K562 (cell line): ENCODE data around the gene HOXB8. TPM values are rescaled to one million over a fixed set of nuclear protein-coding genes. Genes with fewer than 3 reads are reported as not detected.
A peak's percentile ranks its signal among the peaks of the same experiment; 100 is the strongest.

Source experiments
- ELF4 ChIP-seq: fragments of 450-650 bp; formaldehyde crosslinking; IDR thresholded peaks from 2 replicates; pipeline ENCODE4 v1.4.0; 2022; ENCODE audit warnings: missing genetic modification characterization
- FOXM1 ChIP-seq, 2 experiments: fragments of 450-650 bp in 1 of 2; sonication (generic) in 1 of 2; formaldehyde crosslinking in 1 of 2; IDR thresholded peaks; 2 replicates each; pipeline versions ENCODE4 v1.6.1 to v1.9.0; 2017 to 2022; ENCODE audit warnings: low read depth in 2 of 2, mild to moderate bottlenecking in 2 of 2, missing genetic modification reagents in 1 of 2, moderate library complexity in 1 of 2
- GTF2A2 ChIP-seq: IDR thresholded peaks from 2 replicates; pipeline ENCODE4 v1.6.1; 2016; ENCODE audit warnings: mild to moderate bottlenecking, missing genetic modification characterization, missing compliant biosample characterization
- HNRNPH1 ChIP-seq: fragments of 200-400 bp; formaldehyde crosslinking; optimal IDR thresholded peaks from 2 replicates; pipeline ENCODE3; 2017; ENCODE audit warnings: low read depth, mild to moderate bottlenecking, low read length, moderate library complexity
- KLF6 ChIP-seq: fragments of 250-450 bp; sonication (Bioruptor Pico); IDR thresholded peaks from 2 replicates; pipeline ENCODE4 v1.4.0; 2020; ENCODE audit warnings: mild to moderate bottlenecking, moderate library complexity, borderline replicate concordance
- NFATC3 ChIP-seq: fragments of 450-650 bp; IDR thresholded peaks from 2 replicates; pipeline ENCODE4 v1.6.1; 2017; ENCODE audit warnings: mild to moderate bottlenecking
- NR4A1 ChIP-seq, 2 experiments: fragments of 250-450 bp in 1 of 2; fragments of 450-650 bp in 1 of 2; sonication (Bioruptor Pico) in 1 of 2; IDR thresholded peaks; 2 replicates each; pipeline versions ENCODE4 v1.4.0 to v1.6.1; 2016 to 2020; ENCODE audit warnings: mild to moderate bottlenecking in 2 of 2, missing compliant biosample characterization in 1 of 2, missing genetic modification characterization in 1 of 2, moderate library complexity in 1 of 2
- TCF3 ChIP-seq: sonication (generic); formaldehyde crosslinking; IDR thresholded peaks from 2 replicates; pipeline ENCODE4 v1.4.0; 2020; ENCODE audit warnings: mild to moderate bottlenecking, missing genetic modification reagents
- XRCC3 ChIP-seq: fragments of 450-650 bp; IDR thresholded peaks from 2 replicates; pipeline ENCODE4 v1.6.1; 2017; ENCODE audit warnings: mild to moderate bottlenecking, moderate library complexity
- ZFPM2 ChIP-seq: fragments of 250-450 bp; sonication (Bioruptor Pico); IDR thresholded peaks from 2 replicates; pipeline ENCODE4 v1.5.1; 2022; ENCODE audit warnings: mild to moderate bottlenecking
- polyA plus RNA-seq, 8 experiments: library from polyadenylated mRNA; depleted of rRNA in 4 of 8; stranded (reverse) in 5 of 8; unstranded in 3 of 8; fragments of >200 nt; fragmentation: Nextera tagmentation in 2 of 8; fragmentation: Illumina TruSeq in 1 of 8; extraction: Ambion mirVana in 2 of 8; extraction: Trizol in 1 of 8; gene quantifications; 2 replicates each; pipeline versions ENCODE4 v1.2.1 to v1.2.3, GENCODE V29; 2011 to 2014; ENCODE audit warnings: inconsistent platforms in 1 of 8, missing spikeins in 1 of 8
- total RNA-seq, 7 experiments: library from RNA; depleted of rRNA in 6 of 7; stranded (reverse); fragments of >200 nt in 6 of 7; fragmentation: Illumina TruSeq in 2 of 7; extraction: Trizol in 2 of 7; gene quantifications; 2 replicates each; pipeline versions ENCODE4 v1.2.1 to v1.2.3, GENCODE V29; 2011 to 2021; ENCODE audit warnings: low replicate concordance in 1 of 7
- TF ChIP-seq, protein P1 (sequence below): fragments of 450-650 bp; IDR thresholded peaks from 2 replicates; pipeline ENCODE4 v1.6.1; 2016; ENCODE audit warnings: mild to moderate bottlenecking, moderate library complexity
- TF ChIP-seq, protein P2 (sequence below): fragments of 450-650 bp; IDR thresholded peaks from 2 replicates; pipeline ENCODE4 v1.7.1; 2018; ENCODE audit warnings: mild to moderate bottlenecking, low read depth; ENCODE audit not compliant: partially characterized antibody

Gene HOXB8
- total and polyA plus RNA-seq, 9 of the 15 experiments (the other 6 are each of a cell fraction or from before 2014, with no cell fraction given), result 0.52 to 23.8 (median 3.6) TPM

- TF ChIP-seq, protein P1, sequence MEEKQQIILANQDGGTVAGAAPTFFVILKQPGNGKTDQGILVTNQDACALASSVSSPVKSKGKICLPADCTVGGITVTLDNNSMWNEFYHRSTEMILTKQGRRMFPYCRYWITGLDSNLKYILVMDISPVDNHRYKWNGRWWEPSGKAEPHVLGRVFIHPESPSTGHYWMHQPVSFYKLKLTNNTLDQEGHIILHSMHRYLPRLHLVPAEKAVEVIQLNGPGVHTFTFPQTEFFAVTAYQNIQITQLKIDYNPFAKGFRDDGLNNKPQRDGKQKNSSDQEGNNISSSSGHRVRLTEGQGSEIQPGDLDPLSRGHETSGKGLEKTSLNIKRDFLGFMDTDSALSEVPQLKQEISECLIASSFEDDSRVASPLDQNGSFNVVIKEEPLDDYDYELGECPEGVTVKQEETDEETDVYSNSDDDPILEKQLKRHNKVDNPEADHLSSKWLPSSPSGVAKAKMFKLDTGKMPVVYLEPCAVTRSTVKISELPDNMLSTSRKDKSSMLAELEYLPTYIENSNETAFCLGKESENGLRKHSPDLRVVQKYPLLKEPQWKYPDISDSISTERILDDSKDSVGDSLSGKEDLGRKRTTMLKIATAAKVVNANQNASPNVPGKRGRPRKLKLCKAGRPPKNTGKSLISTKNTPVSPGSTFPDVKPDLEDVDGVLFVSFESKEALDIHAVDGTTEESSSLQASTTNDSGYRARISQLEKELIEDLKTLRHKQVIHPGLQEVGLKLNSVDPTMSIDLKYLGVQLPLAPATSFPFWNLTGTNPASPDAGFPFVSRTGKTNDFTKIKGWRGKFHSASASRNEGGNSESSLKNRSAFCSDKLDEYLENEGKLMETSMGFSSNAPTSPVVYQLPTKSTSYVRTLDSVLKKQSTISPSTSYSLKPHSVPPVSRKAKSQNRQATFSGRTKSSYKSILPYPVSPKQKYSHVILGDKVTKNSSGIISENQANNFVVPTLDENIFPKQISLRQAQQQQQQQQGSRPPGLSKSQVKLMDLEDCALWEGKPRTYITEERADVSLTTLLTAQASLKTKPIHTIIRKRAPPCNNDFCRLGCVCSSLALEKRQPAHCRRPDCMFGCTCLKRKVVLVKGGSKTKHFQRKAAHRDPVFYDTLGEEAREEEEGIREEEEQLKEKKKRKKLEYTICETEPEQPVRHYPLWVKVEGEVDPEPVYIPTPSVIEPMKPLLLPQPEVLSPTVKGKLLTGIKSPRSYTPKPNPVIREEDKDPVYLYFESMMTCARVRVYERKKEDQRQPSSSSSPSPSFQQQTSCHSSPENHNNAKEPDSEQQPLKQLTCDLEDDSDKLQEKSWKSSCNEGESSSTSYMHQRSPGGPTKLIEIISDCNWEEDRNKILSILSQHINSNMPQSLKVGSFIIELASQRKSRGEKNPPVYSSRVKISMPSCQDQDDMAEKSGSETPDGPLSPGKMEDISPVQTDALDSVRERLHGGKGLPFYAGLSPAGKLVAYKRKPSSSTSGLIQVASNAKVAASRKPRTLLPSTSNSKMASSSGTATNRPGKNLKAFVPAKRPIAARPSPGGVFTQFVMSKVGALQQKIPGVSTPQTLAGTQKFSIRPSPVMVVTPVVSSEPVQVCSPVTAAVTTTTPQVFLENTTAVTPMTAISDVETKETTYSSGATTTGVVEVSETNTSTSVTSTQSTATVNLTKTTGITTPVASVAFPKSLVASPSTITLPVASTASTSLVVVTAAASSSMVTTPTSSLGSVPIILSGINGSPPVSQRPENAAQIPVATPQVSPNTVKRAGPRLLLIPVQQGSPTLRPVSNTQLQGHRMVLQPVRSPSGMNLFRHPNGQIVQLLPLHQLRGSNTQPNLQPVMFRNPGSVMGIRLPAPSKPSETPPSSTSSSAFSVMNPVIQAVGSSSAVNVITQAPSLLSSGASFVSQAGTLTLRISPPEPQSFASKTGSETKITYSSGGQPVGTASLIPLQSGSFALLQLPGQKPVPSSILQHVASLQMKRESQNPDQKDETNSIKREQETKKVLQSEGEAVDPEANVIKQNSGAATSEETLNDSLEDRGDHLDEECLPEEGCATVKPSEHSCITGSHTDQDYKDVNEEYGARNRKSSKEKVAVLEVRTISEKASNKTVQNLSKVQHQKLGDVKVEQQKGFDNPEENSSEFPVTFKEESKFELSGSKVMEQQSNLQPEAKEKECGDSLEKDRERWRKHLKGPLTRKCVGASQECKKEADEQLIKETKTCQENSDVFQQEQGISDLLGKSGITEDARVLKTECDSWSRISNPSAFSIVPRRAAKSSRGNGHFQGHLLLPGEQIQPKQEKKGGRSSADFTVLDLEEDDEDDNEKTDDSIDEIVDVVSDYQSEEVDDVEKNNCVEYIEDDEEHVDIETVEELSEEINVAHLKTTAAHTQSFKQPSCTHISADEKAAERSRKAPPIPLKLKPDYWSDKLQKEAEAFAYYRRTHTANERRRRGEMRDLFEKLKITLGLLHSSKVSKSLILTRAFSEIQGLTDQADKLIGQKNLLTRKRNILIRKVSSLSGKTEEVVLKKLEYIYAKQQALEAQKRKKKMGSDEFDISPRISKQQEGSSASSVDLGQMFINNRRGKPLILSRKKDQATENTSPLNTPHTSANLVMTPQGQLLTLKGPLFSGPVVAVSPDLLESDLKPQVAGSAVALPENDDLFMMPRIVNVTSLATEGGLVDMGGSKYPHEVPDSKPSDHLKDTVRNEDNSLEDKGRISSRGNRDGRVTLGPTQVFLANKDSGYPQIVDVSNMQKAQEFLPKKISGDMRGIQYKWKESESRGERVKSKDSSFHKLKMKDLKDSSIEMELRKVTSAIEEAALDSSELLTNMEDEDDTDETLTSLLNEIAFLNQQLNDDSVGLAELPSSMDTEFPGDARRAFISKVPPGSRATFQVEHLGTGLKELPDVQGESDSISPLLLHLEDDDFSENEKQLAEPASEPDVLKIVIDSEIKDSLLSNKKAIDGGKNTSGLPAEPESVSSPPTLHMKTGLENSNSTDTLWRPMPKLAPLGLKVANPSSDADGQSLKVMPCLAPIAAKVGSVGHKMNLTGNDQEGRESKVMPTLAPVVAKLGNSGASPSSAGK, result peak; percentile 53; the same call in 1 of the 2 replicates
- TF ChIP-seq FOXM1 (IDR thresholded peaks at IDR 0.05; ENCODE audit: low read depth), result no peak
- TF ChIP-seq FOXM1 (CRISPR knock-in tag; IDR thresholded peaks at IDR 0.05; ENCODE audit: low read depth), result no peak
- TF ChIP-seq GTF2A2 (tag), result no peak
- no peak for TF ChIP-seq NR4A1 (CRISPR knock-in tag; IDR thresholded peaks at IDR 0.05)
- no peak for TF ChIP-seq NR4A1 (tag; IDR thresholded peaks at IDR 0.05)
- no peak for TF ChIP-seq NFATC3
- no peak for TF ChIP-seq KLF6 (CRISPR knock-in tag)
- TF ChIP-seq TCF3 (CRISPR knock-in tag), result 0 out of 2 replicates have a peak, but pooled peaks have one; percentile 16
- TF ChIP-seq XRCC3, result no peak
- no peak for TF ChIP-seq ZFPM2 (CRISPR knock-in tag)
- TF ChIP-seq, protein P2, sequence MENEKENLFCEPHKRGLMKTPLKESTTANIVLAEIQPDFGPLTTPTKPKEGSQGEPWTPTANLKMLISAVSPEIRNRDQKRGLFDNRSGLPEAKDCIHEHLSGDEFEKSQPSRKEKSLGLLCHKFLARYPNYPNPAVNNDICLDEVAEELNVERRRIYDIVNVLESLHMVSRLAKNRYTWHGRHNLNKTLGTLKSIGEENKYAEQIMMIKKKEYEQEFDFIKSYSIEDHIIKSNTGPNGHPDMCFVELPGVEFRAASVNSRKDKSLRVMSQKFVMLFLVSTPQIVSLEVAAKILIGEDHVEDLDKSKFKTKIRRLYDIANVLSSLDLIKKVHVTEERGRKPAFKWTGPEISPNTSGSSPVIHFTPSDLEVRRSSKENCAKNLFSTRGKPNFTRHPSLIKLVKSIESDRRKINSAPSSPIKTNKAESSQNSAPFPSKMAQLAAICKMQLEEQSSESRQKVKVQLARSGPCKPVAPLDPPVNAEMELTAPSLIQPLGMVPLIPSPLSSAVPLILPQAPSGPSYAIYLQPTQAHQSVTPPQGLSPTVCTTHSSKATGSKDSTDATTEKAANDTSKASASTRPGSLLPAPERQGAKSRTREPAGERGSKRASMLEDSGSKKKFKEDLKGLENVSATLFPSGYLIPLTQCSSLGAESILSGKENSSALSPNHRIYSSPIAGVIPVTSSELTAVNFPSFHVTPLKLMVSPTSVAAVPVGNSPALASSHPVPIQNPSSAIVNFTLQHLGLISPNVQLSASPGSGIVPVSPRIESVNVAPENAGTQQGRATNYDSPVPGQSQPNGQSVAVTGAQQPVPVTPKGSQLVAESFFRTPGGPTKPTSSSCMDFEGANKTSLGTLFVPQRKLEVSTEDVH, result no peak
- no peak for TF ChIP-seq ELF4 (CRISPR knock-in tag)
- TF ChIP-seq HNRNPH1, result no peak
Observed at GRCh38 chr17:48630009-48630924, 15.2 kb upstream of the HOXB8 start (continued).
